ENCODE results near the gene STK38L.

GRCh38 chr12:27209257-27209910 is 34.7 kb upstream of the STK38L start:
- TF ChIP-seq POLR2A (IDR thresholded peaks at IDR 0.05) (no peak), CTCF (IDR thresholded peaks at IDR 0.05) (no peak)

All from testis (tissue), 2 donors.